MCF 10A (cell line): Measurements from ENCODE around the gene SLC12A6. TPM values are rescaled to one million over a fixed set of nuclear protein-coding genes. Genes with fewer than 3 reads are reported as not detected.

Experiments
- BruUV-seq: library from RNA; stranded (reverse); fragments of 400-500 nt; replicated peaks from 2 replicates; lab custom pipeline; 2021; lab: Mats Ljungman, UMichigan
- CTCF ChIA-PET: fragments of 300-600 bp; sonication (Branson Sonifier 250); formaldehyde crosslinking; extraction: SDS; loops from one replicate; lab custom pipeline; 2021; ENCODE audit warnings: antibody characterized with exemption, inconsistent platforms; lab: Yijun Ruan, JAX
- POLR2A ChIA-PET: fragments of 300-600, 350-650 bp; sonication (Branson Sonifier 250); formaldehyde crosslinking; extraction: SDS; loops from one replicate; lab custom pipeline; 2020; ENCODE audit warnings: antibody characterized with exemption, inconsistent platforms; lab: Yijun Ruan, JAX
- DNase-seq: peaks from one replicate; pipeline ENCODE4 v3.0.0-alpha.2; 2018; ENCODE audit not compliant: unreplicated experiment
- H3K27ac Mint-ChIP-seq: one replicate; pipeline ENCODE4 v1.8.0; 2022; ENCODE audit warnings: mild to moderate bottlenecking, low read depth, mixed read lengths; ENCODE audit not compliant: unreplicated experiment
- H3K27me3 Mint-ChIP-seq: one replicate; pipeline ENCODE4 v1.8.0; 2022; ENCODE audit warnings: mixed read lengths; ENCODE audit not compliant: insufficient read depth, unreplicated experiment
- H3K36me3 Mint-ChIP-seq: one replicate; pipeline ENCODE4 v1.8.0; 2022; ENCODE audit warnings: mild to moderate bottlenecking, moderate library complexity, mixed read lengths; ENCODE audit not compliant: insufficient read depth, unreplicated experiment
- H3K4me1 Mint-ChIP-seq: one replicate; pipeline ENCODE4 v1.8.0; 2022; ENCODE audit warnings: mixed read lengths; ENCODE audit not compliant: insufficient read depth, unreplicated experiment
- H3K4me3 Mint-ChIP-seq: one replicate; pipeline ENCODE4 v1.8.0; 2022; ENCODE audit warnings: mild to moderate bottlenecking, moderate library complexity, mixed read lengths; ENCODE audit not compliant: unreplicated experiment
- H3K9me3 Mint-ChIP-seq: one replicate; pipeline ENCODE4 v1.8.0; 2022; ENCODE audit warnings: mixed read lengths; ENCODE audit not compliant: unreplicated experiment
- CTCF ChIP-seq: fragments of 200-600 bp; IDR thresholded peaks from one replicate; pipeline ENCODE4 v1.8.0; 2022; ENCODE audit warnings: antibody characterized with exemption, mild to moderate bottlenecking; ENCODE audit not compliant: unreplicated experiment
- intact Hi-C: fragments of 100-400 bp; cut with micrococcal nuclease; formaldehyde crosslinking; loops from 2 replicates; pipeline ENCODE4 v1.14.1; 2022
- total RNA-seq: library from RNA; stranded (reverse); gene quantifications from 2 replicates; pipeline ENCODE4 v1.2.3, GENCODE V29; 2022

Gene SLC12A6
- total RNA-seq, 1 experiment from 2014 or later, result 11.7 TPM

DNA sequence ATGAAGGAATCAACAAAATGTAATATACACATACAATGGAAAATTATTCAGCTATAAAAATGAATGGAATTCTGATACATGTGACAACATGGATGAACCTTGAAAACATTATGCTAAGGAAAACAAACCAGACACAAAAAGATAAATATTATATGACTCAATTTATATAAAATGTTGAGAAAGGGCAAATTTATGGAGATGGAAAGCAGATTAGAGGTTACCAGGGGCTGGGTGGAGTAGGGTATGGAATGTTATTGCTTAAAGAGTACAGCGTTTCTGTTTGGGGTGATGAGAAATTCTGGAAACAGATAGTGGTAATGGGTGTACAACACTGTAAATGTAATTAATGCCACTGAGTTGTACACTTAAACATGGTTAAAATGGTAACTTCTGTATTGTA is 61.9 kb downstream of the SLC12A6 start:
- no peaks in the 10 kb centered on the region for H3K9me3 Mint-ChIP-seq
- peaks cover 19% of the 10 kb centered on the region for H3K4me1 Mint-ChIP-seq
- ChIA-PET POLR2A (interaction anchor here (1.0 to 2.4 kb wide), 6 partner anchors 11 to 67 kb away, joined by 3 to 13 read pairs (median 4); partner anchors contain the start of genes NOP10 and NUTM1), CTCF (no interaction called here)
- intact Hi-C loops, result no loop called here
- peak; percentile 38 for DNase-seq
- peak overlapping the region; percentile 41 for H3K27ac Mint-ChIP-seq
- BruUV-seq, result no TSS peak
- H3K27me3 Mint-ChIP-seq, result no peaks in the 10 kb centered on the region
- no peak for TF ChIP-seq CTCF
- peaks cover 6% of the 10 kb centered on the region for H3K36me3 Mint-ChIP-seq
- H3K4me3 Mint-ChIP-seq, result no peak overlapping the region

DNA sequence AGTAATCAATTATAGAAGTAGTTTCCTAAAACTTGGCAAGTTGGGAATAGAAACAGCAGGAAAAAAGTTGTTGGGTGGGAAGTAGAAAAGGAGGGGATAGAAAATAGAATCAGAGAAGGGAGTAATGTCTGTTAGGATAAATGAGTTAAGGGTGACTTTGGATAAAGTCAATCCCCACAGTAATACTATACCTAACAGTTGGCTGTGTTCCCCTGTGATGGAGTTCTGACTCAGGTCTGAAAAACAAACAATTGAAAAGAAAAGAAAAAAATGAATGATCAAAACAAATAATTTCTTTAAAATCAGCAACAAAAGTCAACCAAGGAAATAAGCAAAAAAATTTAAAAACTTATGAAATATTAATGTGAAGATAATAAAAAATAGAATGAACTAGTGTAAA is 62.4 kb downstream of the SLC12A6 start:
- TF ChIP-seq CTCF, result no peak
- no TSS peak for BruUV-seq
- Mint-ChIP-seq H3K4me3 (no peak overlapping the region), H3K4me1 (peaks cover 19% of the 10 kb centered on the region), H3K27ac (peak overlapping the region; percentile 41), H3K27me3 (no peaks in the 10 kb centered on the region), H3K9me3 (no peaks in the 10 kb centered on the region), H3K36me3 (peaks cover 6% of the 10 kb centered on the region)
- intact Hi-C loops, result no loop called here
- ChIA-PET POLR2A (interaction anchor here (0.6 to 2.4 kb wide), 7 partner anchors 10 to 94 kb away, joined by 3 to 13 read pairs (median 4); partner anchors contain the start of genes NOP10 and NUTM1), CTCF (no interaction called here)
- DNase-seq, result peak; percentile 43

- POLR2A ChIA-PET, result interaction anchor here (0.6 to 2.2 kb wide), 7 partner anchors 11 to 96 kb away, joined by 3 to 12 read pairs (median 4); partner anchors contain the start of gene EMC4
Observed at GRCh38 chr15:34271493-34271892, 66.1 kb downstream of the SLC12A6 start.

GRCh38 chr15:34266751-34267150 is 70.8 kb downstream of the SLC12A6 start:
- ChIA-PET CTCF (no interaction called here), POLR2A (interaction anchor here (1.3 kb wide), 1 partner anchor 52 kb away, joined by 4 read pairs; no protein-coding TSS in a partner anchor)
- Mint-ChIP-seq H3K4me1 (peaks cover 6% of the 10 kb centered on the region), H3K27ac (no peak overlapping the region), H3K9me3 (no peaks in the 10 kb centered on the region), H3K36me3 (peaks cover 6% of the 10 kb centered on the region), H3K4me3 (no peak overlapping the region), H3K27me3 (no peaks in the 10 kb centered on the region)
- BruUV-seq, result no TSS peak
- intact Hi-C loops, result no loop called here
- no peak for DNase-seq
- no peak for TF ChIP-seq CTCF

More at GRCh38 chr15:34271493-34271892, 66.1 kb downstream of the SLC12A6 start:
- no peaks in the 10 kb centered on the region for H3K27me3 Mint-ChIP-seq
- H3K4me3 Mint-ChIP-seq, result no peak overlapping the region
- DNase-seq, result peak; percentile 89
- H3K4me1 Mint-ChIP-seq, result peaks cover 19% of the 10 kb centered on the region
- H3K36me3 Mint-ChIP-seq, result no peaks in the 10 kb centered on the region
- intact Hi-C loops, result no loop called here
- no peak for TF ChIP-seq CTCF
- BruUV-seq, result no TSS peak
- no peaks in the 10 kb centered on the region for H3K9me3 Mint-ChIP-seq
- CTCF ChIA-PET, result interaction anchor here (0.6 to 1.2 kb wide), 4 partner anchors 14 to 96 kb away, joined by 3 to 5 read pairs (median 4); no protein-coding TSS in a partner anchor
- peak overlapping the region; percentile 3 for H3K27ac Mint-ChIP-seq
